Common myeloid progenitor, CD34-positive (primary cell): ENCODE results near the gene CASZ1.

Source experiments
- CTCF ChIA-PET: fragments of 350-600 bp; sonication (Branson Sonifier 250); formaldehyde crosslinking; loops from one replicate; lab custom pipeline; 2021; ENCODE audit warnings: antibody characterized with exemption; lab: Charles Lee
- POLR2A ChIA-PET: fragments of 350-600 bp; sonication (Branson Sonifier 250); formaldehyde crosslinking; loops from one replicate; lab custom pipeline; 2021; ENCODE audit warnings: antibody characterized with exemption; lab: Charles Lee
- DNase-seq, 3 donors: peaks; one replicate each; pipeline versions ENCODE4 v3.0.0 to v3.0.0-alpha.2; 2013
- H3K27ac ChIP-seq, 2 experiments: 1 replicate in 1 of 2; 2 replicates in 1 of 2; pipeline ENCODE4 v1.7.0; 2013; ENCODE audit warnings: inconsistent platforms in 2 of 2, low read length in 2 of 2, mild to moderate bottlenecking in 2 of 2, low read depth in 1 of 2, moderate library complexity in 1 of 2; ENCODE audit not compliant: severe bottlenecking in 2 of 2, insufficient read depth in 1 of 2, poor library complexity in 1 of 2
- H3K27me3 ChIP-seq, 5 experiments: replicated peaks in 2 of 5; 1 replicate in 3 of 5; 2 replicates in 2 of 5; pipeline versions ENCODE4 v1.6.1 to v1.7.0; 2013; ENCODE audit warnings: low read length in 4 of 5, mild to moderate bottlenecking in 2 of 5, moderate library complexity in 2 of 5, inconsistent platforms in 1 of 5; ENCODE audit not compliant: insufficient read depth in 5 of 5, control insufficient read depth in 4 of 5
- H3K36me3 ChIP-seq, 4 experiments: 1 replicate in 2 of 4; 2 replicates in 2 of 4; pipeline versions ENCODE4 v1.6.1 to v1.7.0; 2013; ENCODE audit warnings: low read length in 3 of 4, control low read depth in 1 of 4, mild to moderate bottlenecking in 1 of 4; ENCODE audit not compliant: control insufficient read depth in 4 of 4, insufficient read depth in 4 of 4
- H3K4me1 ChIP-seq, 4 experiments: 1 replicate in 3 of 4; 2 replicates in 1 of 4; pipeline versions ENCODE4 v1.6.1 to v1.7.1; 2013; ENCODE audit warnings: low read length in 3 of 4, mild to moderate bottlenecking in 3 of 4, control low read depth in 1 of 4, inconsistent platforms in 1 of 4, moderate library complexity in 1 of 4; ENCODE audit not compliant: control insufficient read depth in 4 of 4, insufficient read depth in 4 of 4; ENCODE audit errors: control extremely low read depth in 1 of 4
- H3K4me3 ChIP-seq, 7 experiments: 1 replicate in 4 of 7; 2 replicates in 3 of 7; pipeline versions ENCODE4 v1.5.1 to v1.7.0; 2013; ENCODE audit warnings: mild to moderate bottlenecking in 7 of 7, low read length in 6 of 7, moderate library complexity in 6 of 7, inconsistent platforms in 2 of 7, low read depth in 2 of 7, control low read depth in 1 of 7; ENCODE audit not compliant: insufficient read depth in 4 of 7, control insufficient read depth in 1 of 7; ENCODE audit errors: extremely low read depth in 1 of 7
- H3K9me3 ChIP-seq, 5 experiments: 1 replicate in 4 of 5; 2 replicates in 1 of 5; pipeline versions ENCODE4 v1.6.1 to v1.7.1; 2013; ENCODE audit warnings: low read length in 4 of 5, mild to moderate bottlenecking in 2 of 5, inconsistent platforms in 1 of 5, low read depth in 1 of 5, moderate library complexity in 1 of 5; ENCODE audit not compliant: control insufficient read depth in 4 of 5, insufficient read depth in 2 of 5; ENCODE audit errors: control extremely low read depth in 1 of 5
- WGBS: methylation state at CpG from one replicate; pipeline ENCODE4 v1.1.5; 2013; ENCODE audit not compliant: insufficient coverage; 5-methylcytosine and 5-hydroxymethylcytosine counted together

Gene CASZ1

DNA sequence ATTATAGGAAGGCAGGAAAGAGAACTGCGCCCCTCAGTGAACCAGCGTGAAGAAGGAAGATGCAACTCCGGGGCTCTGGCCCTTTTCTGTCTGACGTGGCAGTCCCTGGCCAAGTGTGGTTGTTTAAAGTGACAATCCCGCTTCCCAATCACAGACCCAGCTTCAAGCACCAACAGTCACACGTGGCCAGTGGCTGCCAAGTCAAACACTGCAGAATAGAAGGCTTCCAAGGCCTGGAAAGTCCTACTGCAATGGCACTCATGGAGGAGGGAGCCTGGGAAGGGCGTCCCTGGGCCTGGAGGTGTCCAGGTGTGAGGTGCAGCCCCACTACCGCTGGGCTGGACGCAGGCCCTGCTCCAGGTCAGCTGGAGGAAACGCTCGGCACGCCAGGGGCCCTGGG, 143.8 kb downstream of the CASZ1 start:
- no peak overlapping the region for H3K4me3 ChIP-seq
- no peaks in the 10 kb centered on the region for H3K9me3 ChIP-seq
- no peaks in the 10 kb centered on the region for H3K4me1 ChIP-seq
- ChIA-PET CTCF (no interaction called here), POLR2A (no interaction called here)
- WGBS = 97% methylated on average over 12 of the region's 12 CpGs
- no peaks in the 10 kb centered on the region for H3K27me3 ChIP-seq
- H3K36me3 ChIP-seq = peaks cover 0 to 12% (median 0%) of the 10 kb centered on the region in 4 experiments
- H3K27ac ChIP-seq = no peak overlapping the region
- DNase-seq = no peak

DNA sequence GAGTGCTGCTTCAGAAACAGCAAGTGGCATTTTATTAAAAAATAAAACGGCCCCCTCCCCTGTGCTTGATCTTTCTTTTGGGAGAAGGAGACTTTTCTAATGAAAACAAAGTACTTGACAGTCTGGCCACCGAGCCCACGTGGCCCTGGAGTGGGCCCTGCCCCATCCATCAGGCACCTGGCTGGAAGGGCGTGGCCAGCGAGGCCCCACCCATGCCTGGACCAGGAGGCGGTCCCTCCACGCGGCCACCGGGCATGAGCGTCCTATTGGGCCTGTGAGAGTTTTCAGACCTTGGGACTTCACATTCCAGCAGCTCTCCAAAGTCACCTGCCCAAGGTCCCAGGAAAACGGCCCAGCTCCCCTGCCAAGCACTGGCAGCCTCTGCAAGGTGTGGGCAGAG, 144.7 kb downstream of the CASZ1 start:
- ChIA-PET CTCF (interaction anchor here (0.9 kb wide), 1 partner anchor 12 kb away, joined by 3 read pairs; no protein-coding TSS in a partner anchor), POLR2A (no interaction called here)
- DNase-seq = no peak
- Histone ChIP-seq H3K4me1 (no peaks in the 10 kb centered on the region), H3K27ac (no peak overlapping the region), H3K27me3 (no peaks in the 10 kb centered on the region), H3K9me3 (no peaks in the 10 kb centered on the region), H3K36me3 (peaks cover 0 to 12% (median 0%) of the 10 kb centered on the region in 4 experiments), H3K4me3 (no peak overlapping the region)
- 88% methylated on average over 7 of the region's 11 CpGs for WGBS

- H3K36me3 ChIP-seq = peaks cover 0 to 12% (median 0%) of the 10 kb centered on the region in 4 experiments
- H3K4me1 ChIP-seq = no peaks in the 10 kb centered on the region
- 78% methylated on average over 18 of the region's 19 CpGs for WGBS
- no peaks in the 10 kb centered on the region for H3K27me3 ChIP-seq
- H3K4me3 ChIP-seq = no peak overlapping the region
- no peak overlapping the region for H3K27ac ChIP-seq
- CTCF ChIA-PET = interaction anchor here (0.9 kb wide), 1 partner anchor 11 kb away, joined by 3 read pairs; no protein-coding TSS in a partner anchor
- POLR2A ChIA-PET = no interaction called here
- DNase-seq = no peak
- H3K9me3 ChIP-seq = no peaks in the 10 kb centered on the region
Measured at GRCh38 chr1:10651389-10651766, 145.1 kb downstream of the CASZ1 start.

DNA sequence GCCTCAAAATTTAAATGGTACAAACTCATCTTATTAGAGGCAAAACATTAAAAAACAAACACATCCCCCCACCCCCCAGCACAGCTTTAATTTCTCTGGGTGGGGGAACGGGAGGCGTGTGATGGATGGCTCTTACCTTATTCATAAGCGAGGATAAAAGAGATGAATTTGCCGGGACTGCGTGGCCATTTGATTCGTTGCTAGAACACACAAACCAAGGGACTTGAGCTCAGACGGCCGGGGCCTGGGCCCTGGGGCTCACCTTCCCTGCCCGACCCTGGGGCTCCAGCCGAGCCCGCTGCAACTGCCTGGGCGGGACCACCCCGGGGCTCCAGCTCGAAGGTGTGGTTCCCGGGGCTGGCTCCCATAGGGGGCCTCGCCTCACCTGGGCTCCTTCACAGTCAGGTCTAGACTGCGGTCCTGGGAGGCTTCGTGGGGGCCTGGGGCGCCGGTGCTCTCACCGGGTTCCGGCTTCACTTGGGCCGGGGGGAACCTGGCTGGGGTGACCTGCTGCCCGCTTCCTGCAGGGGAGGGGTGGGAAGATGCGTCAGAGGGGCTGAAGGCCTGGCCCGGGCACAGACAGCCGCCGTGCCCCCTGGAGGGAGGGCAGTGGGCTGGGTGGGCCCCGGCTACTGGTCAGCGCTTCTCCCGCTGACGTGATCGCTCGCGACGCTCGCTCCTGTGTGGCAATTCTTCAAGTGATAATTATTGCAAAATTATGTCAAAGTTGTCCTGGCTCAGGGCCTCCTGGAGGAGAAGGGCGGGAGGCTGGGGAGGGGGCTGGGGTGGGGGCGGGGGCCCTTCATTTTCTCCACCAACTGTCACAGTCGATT, 145.7 kb downstream of the CASZ1 start:
- DNase-seq = no peak
- Histone ChIP-seq H3K4me1 (no peaks in the 10 kb centered on the region), H3K9me3 (no peaks in the 10 kb centered on the region), H3K27me3 (no peaks in the 10 kb centered on the region), H3K36me3 (peaks cover 0 to 15% (median 0%) of the 10 kb centered on the region in 4 experiments), H3K27ac (no peak overlapping the region), H3K4me3 (no peak overlapping the region)
- ChIA-PET CTCF (interaction anchor here (0.9 kb wide), 1 partner anchor 11 kb away, joined by 3 read pairs; no protein-coding TSS in a partner anchor), POLR2A (no interaction called here)
- 86% methylated on average over 15 of the region's 40 CpGs for WGBS

DNA sequence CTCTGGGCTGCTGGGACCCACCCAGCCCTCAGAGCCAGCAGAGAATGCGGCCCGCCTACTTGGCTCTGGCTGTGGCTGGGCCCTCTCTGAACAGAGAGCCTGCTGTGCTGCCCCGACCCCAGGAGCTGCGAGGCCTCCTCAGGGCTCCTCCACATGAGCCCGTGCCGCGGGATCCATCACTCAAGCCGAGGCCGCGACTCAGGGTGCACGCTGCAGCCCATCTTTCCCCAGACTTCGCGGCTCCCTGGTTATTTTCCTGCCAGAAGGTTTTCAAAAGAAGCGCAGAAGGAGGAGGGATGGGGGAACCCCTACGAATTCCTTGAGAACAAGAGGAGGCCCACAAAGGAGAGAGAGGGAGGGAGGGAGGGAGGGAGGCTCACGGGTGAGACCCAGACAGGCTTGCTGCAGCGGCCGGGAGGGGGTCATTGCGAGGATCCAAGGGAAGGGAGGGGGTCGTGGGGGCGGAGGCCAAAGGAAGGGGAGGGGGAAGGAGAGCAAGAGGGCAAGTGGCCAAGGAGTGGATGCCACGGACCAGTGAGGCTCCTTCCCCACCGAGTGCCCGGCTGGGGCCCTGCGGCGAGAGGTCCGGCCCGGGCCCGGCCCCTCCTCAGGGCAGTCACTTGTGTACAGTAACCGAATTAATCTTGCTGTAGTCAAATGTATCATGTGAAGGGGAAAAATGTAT, 146.8 kb downstream of the CASZ1 start:
- Histone ChIP-seq H3K27me3 (no peaks in the 10 kb centered on the region), H3K9me3 (no peaks in the 10 kb centered on the region), H3K27ac (no peak overlapping the region), H3K4me1 (no peaks in the 10 kb centered on the region), H3K4me3 (no peak overlapping the region), H3K36me3 (peaks cover 0 to 17% (median 0%) of the 10 kb centered on the region in 4 experiments)
- POLR2A ChIA-PET = no interaction called here
- CTCF ChIA-PET = no interaction called here
- 87% methylated on average over 26 of the region's 30 CpGs for WGBS
- no peak for DNase-seq

DNA sequence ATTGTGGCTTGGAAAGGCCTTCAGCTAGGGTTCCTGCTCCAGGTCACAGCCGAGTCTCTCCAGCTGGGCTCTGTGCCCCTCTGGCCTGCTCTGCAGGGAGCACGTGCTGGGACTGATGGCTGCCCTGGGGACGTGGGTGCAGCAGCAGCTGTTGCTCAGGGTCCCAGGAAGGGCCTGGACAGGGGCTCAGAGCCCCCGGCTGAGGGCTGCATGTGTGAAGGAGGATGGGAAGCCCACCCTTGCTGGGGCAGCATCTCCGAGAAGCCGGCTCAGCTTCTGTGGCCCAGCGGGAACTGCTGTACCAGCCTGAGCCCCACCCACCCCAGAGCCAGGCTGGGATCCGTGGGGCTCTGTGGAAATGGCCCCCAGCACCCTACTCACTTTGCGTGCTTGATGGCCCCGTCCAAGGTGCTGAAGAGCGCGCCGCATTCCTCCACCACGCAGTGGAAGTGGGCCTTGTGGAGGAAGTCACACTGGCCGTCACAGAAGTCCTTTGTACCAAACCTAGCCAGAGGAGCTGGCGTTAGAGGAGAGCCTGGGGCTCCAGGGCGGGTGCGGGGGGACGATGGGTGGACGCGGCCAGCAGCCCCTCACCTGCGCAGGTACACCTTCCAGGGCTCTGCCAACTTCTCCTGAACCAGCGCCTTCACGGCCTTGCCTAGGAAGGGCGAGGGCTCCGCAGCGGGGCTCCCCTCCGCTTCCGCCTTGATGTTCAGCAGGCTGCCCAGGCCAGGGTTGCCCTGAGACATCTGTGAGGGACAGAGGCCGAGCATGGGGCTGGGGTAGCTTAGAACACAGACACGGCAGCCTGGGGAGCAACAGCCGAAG, 147.5 kb downstream of the CASZ1 start:
- Histone ChIP-seq H3K36me3 (peaks cover 0 to 11% (median 0%) of the 10 kb centered on the region in 4 experiments), H3K9me3 (no peaks in the 10 kb centered on the region), H3K27ac (no peak overlapping the region), H3K4me1 (no peaks in the 10 kb centered on the region), H3K4me3 (no peak overlapping the region), H3K27me3 (no peaks in the 10 kb centered on the region)
- ChIA-PET POLR2A (no interaction called here), CTCF (no interaction called here)
- DNase-seq = no peak
- WGBS = 93% methylated on average over 29 of the region's 32 CpGs
